ENCODE data around the gene IRS1.

IRS1 gene

GRCh38 chr2:226766352-226767055 lies 33.1 kb downstream of the IRS1 start:
- no peak for TF ChIP-seq CTCF (IDR thresholded peaks at IDR 0.05; ENCODE audit: borderline replicate concordance, insufficient read depth, low read depth, low read length)
- no peak overlapping the region for H3K4me3 ChIP-seq (ENCODE audit: low read depth, low read length)

- no peak overlapping the region for H3K4me3 ChIP-seq (ENCODE audit: low read depth, low read length)
- TF ChIP-seq CTCF (IDR thresholded peaks at IDR 0.05; ENCODE audit: borderline replicate concordance, insufficient read depth, low read depth, low read length), result no peak
Observed at GRCh38 chr2:226763320-226763719, 36.3 kb downstream of the IRS1 start.

- TF ChIP-seq CTCF (IDR thresholded peaks at IDR 0.05; ENCODE audit: borderline replicate concordance, insufficient read depth, low read depth, low read length), result no peak
- no peak overlapping the region for H3K4me3 ChIP-seq (ENCODE audit: low read depth, low read length)
Observed at GRCh38 chr2:226761195-226761583, 38.4 kb downstream of the IRS1 start.

GRCh38 chr2:226760412-226761194 lies 39.0 kb downstream of the IRS1 start:
- no peak for TF ChIP-seq CTCF (IDR thresholded peaks at IDR 0.05; ENCODE audit: borderline replicate concordance, insufficient read depth, low read depth, low read length)
- H3K4me3 ChIP-seq (ENCODE audit: low read depth, low read length), result no peak overlapping the region

GRCh38 chr2:226759768-226760167 lies 39.9 kb downstream of the IRS1 start:
- H3K4me3 ChIP-seq (ENCODE audit: low read depth, low read length), result no peak overlapping the region
- no peak for TF ChIP-seq CTCF (IDR thresholded peaks at IDR 0.05; ENCODE audit: borderline replicate concordance, insufficient read depth, low read depth, low read length)

GRCh38 chr2:226758921-226759640 lies 40.5 kb downstream of the IRS1 start:
- H3K4me3 ChIP-seq (ENCODE audit: low read depth, low read length), result no peak overlapping the region
- no peak for TF ChIP-seq CTCF (IDR thresholded peaks at IDR 0.05; ENCODE audit: borderline replicate concordance, insufficient read depth, low read depth, low read length)
